T47D (cell line): ENCODE results near the gene PTGES3.

Experiments used
- DNase-seq, 2 experiments: peaks; one replicate each; pipeline versions ENCODE4 v3.0.0 to v3.0.0-alpha.2; 2011 to 2012; ENCODE audit warnings: low read depth in 1 of 2, low spot score in 1 of 2
- JUND ChIP-seq: IDR thresholded peaks from 2 replicates; pipeline ENCODE4 v1.6.1; 2012; ENCODE audit warnings: low read depth
- in situ Hi-C: cut with HindIII; loops from 2 replicates; pipeline ENCODE4 v1.10.0; 2016; ENCODE audit warnings: low sequenced_read_pairs, low pct_unique_long_range_greater_than_20kb

The PTGES3 gene

DNA sequence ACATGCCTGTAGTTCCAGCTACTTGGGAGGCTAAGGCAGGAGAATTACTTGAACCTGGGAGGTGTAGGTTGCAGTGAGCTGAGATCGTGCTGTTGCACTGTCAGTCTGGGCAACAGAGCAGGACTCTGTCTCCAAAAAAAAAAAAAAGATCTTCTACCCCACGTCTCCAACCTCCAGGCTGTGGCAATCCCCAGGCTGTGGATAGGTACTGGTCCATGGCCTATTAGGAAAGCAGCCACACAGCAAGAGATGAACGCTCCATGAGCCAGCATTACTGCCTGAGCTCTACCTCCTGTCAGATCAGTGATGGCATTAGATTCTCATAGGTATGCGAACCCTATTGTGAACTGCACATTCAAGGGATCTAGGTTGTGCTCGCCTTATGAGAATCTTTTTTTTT lies 6.1 kb upstream of the PTGES3 start:
- no peak for DNase-seq
- in situ Hi-C loops: no loop called here
- no peak for TF ChIP-seq JUND

GRCh38 chr12:56688846-56689109 lies 694 bp upstream of the PTGES3 start:
- peak in 1 of 2 experiments; percentile 30 for DNase-seq
- TF ChIP-seq JUND: no peak
- in situ Hi-C loops: no loop called here

DNA sequence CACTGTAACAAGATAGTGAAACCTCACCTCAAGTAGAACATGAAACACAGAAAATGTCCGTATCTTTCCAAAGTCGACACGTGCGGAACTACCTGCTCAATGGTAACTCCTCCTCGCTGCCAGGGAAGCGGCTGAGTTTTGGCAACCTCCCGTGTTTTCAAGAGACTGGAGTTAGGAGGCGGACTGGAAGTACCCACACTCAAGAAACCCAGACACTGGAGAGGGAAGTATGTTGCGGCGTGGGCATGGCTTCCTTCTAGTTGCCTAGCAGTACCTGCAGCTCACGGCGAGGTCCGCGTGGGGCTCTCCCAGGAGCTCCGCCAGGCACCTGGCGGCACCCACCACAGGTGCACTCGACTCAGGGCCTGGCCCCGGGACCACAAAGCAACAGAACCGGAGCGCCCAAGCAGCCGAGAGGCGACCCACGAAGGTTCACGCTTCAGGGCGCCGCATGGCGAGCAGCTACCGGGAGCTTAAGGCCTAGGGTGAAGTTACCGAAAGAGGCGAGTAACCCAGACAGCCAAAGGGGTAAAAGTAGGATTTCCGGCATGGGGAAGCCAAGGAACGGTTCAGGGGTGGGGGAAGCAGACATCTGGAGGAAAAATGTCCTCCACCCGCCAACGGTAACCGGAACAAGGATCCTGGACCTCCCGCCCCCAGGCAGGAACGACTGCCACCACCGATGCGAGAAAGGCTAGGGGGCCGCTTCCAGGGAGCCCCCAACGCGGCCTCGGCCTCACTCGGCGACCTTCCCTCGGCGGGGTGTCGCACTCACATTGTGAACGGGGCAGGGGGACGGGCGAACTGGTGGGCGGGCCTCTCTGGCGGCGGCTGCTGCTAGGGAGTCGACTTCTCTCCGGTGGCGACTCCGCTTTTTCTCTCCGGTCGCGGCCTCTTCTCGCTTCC lies 608 bp downstream of the PTGES3 start:
- in situ Hi-C loops: no loop called here
- no peak for TF ChIP-seq JUND
- peak in 1 of 2 experiments; percentile 76 for DNase-seq

DNA sequence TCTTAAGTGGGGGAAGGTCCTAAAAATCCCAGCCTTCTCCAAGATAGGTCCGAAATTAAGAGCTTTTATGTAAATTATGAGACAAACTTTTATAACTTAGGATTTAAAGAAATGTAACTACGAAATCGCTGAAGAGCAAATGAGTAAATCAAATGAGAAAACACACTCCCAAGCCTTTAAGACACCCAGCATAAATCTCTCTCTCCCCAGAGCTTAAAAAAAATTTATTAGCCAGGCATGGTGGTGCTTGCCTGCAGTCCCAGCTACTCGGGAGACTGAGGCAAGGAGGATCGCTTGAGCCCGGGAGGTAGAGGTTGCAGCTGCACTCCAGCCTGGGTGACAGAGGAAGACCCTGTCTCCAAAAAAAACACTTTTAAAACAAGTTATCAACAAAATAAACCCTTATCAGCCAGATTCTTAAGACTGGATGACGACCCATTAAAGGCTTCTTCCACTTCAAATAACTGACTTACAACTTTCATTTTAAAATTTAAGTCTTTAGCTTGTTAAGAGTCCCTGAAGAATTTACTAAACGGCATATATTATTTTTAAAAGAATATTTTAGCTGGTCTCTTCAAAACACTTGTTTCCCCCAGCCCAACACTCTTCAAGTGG lies 3.2 kb downstream of the PTGES3 start:
- peak in 1 of 2 experiments; percentile 24 for DNase-seq
- TF ChIP-seq JUND: no peak
- in situ Hi-C loops: no loop called here

- TF ChIP-seq JUND: no peak
- no peak for DNase-seq
- in situ Hi-C loops: no loop called here
Measured at GRCh38 chr12:56682323-56682722, 5.8 kb downstream of the PTGES3 start.

- no peak for TF ChIP-seq JUND
- no peak for DNase-seq
- in situ Hi-C loops: no loop called here
Measured at GRCh38 chr12:56679883-56680575, 8.1 kb downstream of the PTGES3 start.

GRCh38 chr12:56678852-56679251 lies 9.2 kb downstream of the PTGES3 start:
- no peak for DNase-seq
- TF ChIP-seq JUND: no peak
- in situ Hi-C loops: no loop called here

- TF ChIP-seq JUND: no peak
- peak in 1 of 2 experiments; percentile 23 for DNase-seq
- in situ Hi-C loops: no loop called here
Measured at GRCh38 chr12:56677680-56678079, 10.4 kb downstream of the PTGES3 start.

DNA sequence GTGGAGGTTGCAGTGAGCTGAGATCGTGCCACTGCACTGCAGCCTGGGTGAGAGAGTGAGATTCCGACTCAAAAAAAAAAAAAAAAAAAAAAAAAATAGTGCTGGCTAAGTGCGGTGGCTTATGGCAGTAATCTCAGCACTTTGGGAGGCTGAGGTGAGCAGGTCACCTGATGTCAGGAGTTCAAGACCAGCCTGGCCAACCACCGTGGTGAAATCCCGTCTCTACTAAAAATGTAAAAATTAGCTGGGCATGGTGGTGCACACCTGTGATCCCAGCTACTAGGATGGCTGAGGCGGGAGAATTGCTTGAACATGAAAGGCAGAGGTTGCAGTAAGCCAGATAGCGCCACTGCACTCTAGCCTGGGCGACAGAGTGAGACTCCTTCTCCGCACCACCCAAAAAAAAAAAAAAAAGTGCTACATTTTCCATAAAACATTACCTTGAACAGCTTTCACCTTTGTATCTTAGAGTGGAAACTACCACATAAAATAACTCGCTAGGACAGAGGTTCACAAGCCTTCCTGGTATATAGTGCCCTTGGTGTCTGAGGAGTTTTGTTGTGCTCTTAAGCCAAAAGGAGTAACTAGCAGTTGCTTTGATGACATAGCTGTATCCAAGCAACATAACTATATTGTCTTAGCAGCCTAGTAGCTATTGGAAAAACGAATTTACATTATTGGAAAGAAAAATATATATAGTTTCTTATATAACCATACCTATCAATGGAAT lies 11.1 kb downstream of the PTGES3 start:
- in situ Hi-C loops: no loop called here
- DNase-seq: peak in 1 of 2 experiments; percentile 27
- no peak for TF ChIP-seq JUND

DNA sequence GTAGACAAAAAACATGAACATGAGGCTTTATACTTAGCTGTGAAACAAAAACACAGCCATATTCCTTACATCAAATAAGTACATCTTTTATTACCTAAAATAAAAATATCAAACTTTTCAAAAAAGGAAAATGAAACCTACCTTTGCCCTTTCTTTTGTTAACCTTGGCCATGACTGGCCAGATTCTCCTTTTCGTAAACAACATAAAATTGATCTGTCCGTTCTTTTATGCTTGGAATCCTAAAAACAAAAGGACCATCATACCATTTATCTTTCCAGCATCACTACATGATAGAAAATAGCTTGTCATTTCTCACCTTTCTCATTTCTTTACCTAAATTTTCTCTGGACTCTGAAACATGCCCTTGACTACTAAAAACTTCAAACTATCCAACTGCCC lies 16.5 kb downstream of the PTGES3 start:
- TF ChIP-seq JUND: no peak
- DNase-seq: no peak

DNA sequence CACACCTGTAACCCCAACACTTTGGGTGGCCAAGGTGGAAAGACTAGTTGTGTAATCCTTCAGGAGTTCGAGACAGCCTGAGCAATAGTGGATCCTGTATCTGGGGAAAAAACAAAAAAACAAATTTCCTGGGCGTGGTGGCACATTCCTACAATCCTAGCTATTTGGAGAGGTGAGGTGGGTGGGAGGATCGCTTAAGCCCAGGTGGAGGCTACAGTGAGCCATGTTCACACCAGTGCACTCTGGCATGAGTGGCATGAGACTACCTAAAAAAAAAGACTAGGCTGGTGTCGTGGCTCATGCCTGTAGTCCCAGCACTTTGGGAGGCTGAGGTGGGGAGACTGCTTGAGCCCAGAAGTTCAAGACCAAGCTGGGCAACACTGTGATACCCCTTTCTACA lies 17.2 kb downstream of the PTGES3 start:
- no peak for TF ChIP-seq JUND
- no peak for DNase-seq
- in situ Hi-C loops: no loop called here

More for the DNA sequence above, 16.5 kb downstream of the PTGES3 start:
- in situ Hi-C loops: no loop called here

DNA sequence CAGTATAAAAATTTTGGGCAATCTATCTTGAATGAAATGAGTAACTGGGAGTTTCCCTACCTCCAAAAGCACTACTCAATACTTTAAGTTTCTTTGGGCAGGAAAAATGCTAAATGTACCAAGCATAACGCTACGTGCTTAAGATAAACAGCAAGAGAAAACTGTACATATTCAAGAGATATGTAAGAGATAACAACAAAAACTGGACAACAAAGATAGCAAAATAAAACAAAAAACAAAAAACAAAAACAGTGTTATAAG lies 20.0 kb downstream of the PTGES3 start:
- DNase-seq: no peak
- no peak for TF ChIP-seq JUND
- in situ Hi-C loops: no loop called here

- in situ Hi-C loops: no loop called here
- DNase-seq: no peak
- no peak for TF ChIP-seq JUND
Measured at GRCh38 chr12:56661979-56662638, 26.0 kb downstream of the PTGES3 start.
